Stimulated activated CD4-positive, alpha-beta T cell treated with anti-CD3 and anti-CD28 coated beads, TNF-alpha, amount 100 ng/mL, for 24 hours (primary cell): Measurements from ENCODE around the gene RIOK1.
"Not testable (repeated sequence)": the region's sequence is repeated elsewhere in the genome, so short reads cannot be mapped to it uniquely, and the experiment has no call there.

ENCODE experiments used
- DNase-seq, 3 experiments: peaks; one replicate each; pipeline ENCODE4 v3.0.0-alpha.2; 2020; ENCODE audit warnings: low read depth in 3 of 3

Gene RIOK1

DNA sequence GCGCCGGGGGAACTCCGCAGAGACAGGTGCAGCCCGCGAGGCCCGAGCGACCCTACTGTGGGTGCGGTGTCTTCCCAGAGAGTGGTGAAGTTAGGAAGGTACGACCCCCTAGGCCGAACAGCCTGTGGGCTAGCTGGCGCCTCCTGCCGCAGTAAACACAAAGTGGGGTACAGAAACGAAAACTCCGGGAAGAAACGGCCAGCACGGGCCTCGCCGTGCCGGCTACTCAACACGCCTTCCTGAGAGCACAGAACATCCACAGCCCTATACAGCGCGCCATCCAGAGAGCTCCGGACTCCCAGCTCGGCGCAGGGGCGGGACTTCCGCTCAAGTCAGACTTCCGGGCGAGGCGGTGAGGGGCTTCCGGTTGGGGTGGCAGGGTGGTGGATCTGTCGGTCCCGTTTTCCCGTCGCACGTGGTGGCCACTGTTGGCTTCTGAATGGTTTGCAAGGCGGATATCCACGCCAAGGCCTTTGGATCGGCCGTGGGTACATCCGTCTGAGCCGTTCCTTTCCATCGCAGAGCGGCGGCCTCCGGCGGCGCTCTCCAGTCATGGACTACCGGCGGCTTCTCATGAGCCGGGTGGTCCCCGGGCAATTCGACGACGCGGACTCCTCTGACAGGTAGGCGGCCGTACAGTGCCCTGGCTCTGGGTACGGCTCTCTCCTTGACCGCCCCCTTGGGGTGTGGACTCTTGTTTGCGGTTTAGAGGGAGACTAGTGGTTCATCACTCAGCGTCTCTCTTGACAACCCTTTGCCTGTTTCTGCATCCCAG, at the start of gene RIOK1, which contains the start of gene CAGE1:
Gene RIOK1 (plus strand): TSS at position 358 of the 775 bp plus-strand sequence. CDS start 195 bp downstream, at position 553.
Gene CAGE1 (minus strand): TSS at position 292 of the 775 bp plus-strand sequence. CDS start 2,569 bp downstream, outside the sequence.
- DNase-seq, result peak; percentile 91 to 95 (median 93)

DNA sequence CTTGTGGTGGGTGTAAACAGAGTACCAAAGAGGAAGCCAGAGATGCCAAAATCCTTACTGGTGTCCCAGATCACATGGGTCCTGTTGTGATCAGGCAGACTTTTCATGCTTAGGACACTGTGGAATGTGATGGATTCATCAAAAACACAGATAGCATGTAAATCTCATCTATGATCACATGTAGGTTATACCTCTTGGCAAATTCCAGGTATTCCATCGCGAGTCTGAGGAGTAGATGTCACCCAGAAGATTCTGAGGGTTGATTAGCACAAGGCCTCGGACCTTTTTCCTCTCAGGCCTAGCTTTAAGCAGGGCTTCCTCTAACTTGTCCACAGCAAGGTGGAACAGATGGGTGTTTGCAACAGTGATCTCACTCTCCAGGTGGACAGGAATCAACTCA, 48.3 kb upstream of the RIOK1 start:
- DNase-seq, result no peak

DNA sequence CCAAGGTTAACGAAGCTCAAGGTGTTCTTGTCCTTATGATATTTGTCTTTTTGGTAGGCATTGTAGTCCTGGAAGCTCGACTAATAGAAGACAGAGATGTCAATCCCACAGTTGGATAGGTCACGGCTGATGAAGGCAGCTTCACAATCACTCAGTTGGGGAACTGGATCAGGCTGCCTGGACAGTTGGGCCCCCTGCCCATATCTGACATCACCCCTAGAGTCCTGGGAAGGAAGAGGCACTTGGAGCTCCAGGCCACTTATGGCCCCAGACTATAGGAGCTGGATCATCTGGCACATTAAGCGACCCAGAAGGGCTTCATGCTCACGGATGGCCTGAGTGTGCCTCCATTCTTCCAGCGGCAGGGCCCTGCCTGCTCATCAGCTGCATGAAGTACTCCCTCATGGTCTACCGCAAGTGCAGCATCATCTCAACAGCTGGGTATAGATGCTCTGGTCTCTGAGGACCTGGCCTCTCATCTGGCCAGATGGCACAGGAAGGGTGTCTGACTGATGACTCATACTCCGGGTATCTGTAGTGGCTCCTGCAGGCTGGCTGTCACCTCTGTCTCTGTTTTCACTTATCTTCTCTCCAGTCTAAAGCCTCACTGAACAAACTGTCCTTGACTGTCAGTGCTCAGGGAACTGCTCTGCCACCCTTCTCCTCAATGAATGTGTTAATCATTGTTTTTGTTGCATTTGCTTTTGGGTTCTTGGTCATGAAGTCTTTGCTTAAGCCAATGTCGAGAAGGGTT, 47.4 kb upstream of the RIOK1 start:
- no peak for DNase-seq

GRCh38 chr6:7343546-7344475, 45.8 kb upstream of the RIOK1 start:
- DNase-seq, result no peak

DNA sequence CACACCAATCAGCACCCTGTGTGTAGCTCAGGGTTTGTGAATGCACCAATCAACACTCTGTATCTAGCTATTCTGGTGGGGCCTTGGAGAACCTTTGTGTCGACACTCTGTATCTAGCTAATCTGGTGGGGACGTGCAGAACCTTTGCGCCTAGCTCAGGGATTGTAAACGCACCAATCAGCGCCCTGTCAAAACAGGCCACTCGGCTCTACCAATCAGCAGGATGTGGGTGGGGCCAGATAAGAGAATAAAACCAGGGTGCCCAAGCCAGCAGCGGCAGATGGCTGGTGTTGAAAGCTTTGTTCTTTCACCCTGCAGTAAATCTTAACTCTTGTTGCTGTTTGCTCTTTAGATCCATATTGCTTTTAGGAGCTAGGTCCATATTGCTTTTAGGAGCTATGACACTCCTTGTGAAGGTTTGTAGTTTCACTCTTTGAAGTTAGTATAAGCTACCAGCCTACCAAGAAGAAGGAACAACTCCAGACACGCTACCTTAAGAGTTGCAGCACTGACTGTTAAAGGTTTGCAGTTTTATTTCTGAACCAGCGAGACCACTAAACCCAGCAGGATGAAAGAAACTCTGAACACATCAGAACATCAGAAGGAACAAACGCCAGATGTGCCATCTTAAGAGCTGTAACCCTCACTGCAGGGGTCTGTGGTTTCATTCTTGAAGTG, 44.7 kb upstream of the RIOK1 start:
- DNase-seq, result not testable (repeated sequence)

GRCh38 chr6:7347551-7347997, 42.0 kb upstream of the RIOK1 start:
- DNase-seq, result not testable (repeated sequence)

DNA sequence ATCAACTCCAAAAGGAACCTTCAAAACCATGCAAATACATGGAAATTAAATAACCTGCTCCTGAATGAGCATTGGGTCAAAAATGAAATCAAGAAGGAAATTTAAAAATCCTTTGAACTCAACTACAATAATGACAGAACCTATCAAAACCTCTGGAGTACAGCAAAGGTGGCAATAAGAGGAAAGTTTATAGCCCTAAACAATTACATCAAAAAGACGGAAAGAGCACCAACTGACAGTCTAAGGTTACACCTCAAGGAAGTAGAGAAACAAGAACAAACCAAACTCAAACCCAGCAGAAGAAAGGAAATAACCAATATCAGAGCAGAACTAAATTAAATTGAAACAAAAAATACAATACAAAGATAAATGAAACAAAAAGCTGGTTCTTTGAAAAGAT, 39.0 kb upstream of the RIOK1 start:
- DNase-seq, result not testable (repeated sequence)

- not testable (repeated sequence) for DNase-seq
Observed at GRCh38 chr6:7351916-7352315, 37.7 kb upstream of the RIOK1 start.

- DNase-seq, result no peak
Observed at GRCh38 chr6:7367408-7367807, 22.2 kb upstream of the RIOK1 start.

- DNase-seq, result no peak
Observed at GRCh38 chr6:7373739-7374138, 15.9 kb upstream of the RIOK1 start.

DNA sequence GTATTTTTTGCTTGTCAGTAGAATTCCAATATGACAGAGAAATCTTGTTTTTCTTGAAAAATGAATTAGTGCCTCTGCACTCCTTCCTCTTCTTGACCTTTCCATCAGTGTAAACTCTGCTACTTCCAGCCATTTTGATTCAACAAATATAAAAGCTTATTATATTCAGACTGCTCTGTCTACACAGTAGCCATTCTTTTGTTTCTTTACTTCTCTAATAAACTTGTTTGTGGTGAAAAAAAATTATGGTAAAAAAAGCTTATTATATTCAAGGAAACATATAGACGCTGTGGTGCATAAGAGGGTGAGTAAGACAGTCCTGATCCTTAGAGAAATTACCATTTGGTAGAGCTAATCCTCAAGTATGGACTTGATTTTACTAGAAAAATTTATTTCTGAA, 11.6 kb upstream of the RIOK1 start:
- DNase-seq, result no peak

GRCh38 chr6:7378740-7379139, 10.9 kb upstream of the RIOK1 start:
- DNase-seq, result no peak

- no peak for DNase-seq
Observed at GRCh38 chr6:7381092-7381491, 8.5 kb upstream of the RIOK1 start.

DNA sequence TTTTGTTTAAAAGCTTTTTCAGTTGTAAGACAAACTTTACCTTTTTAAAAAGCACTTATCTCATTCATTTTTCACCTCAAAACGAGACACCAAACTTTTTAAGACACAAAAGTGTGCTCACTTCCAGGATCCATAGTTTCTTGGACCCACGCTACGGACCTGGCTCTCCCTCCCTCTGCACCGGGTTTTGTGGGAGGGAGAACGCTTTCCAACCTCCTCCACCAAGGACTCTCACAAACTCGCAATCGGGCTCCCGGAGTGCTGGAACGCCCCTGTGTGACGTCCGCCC, 502 bp upstream of the RIOK1 start:
- DNase-seq, result no peak

DNA sequence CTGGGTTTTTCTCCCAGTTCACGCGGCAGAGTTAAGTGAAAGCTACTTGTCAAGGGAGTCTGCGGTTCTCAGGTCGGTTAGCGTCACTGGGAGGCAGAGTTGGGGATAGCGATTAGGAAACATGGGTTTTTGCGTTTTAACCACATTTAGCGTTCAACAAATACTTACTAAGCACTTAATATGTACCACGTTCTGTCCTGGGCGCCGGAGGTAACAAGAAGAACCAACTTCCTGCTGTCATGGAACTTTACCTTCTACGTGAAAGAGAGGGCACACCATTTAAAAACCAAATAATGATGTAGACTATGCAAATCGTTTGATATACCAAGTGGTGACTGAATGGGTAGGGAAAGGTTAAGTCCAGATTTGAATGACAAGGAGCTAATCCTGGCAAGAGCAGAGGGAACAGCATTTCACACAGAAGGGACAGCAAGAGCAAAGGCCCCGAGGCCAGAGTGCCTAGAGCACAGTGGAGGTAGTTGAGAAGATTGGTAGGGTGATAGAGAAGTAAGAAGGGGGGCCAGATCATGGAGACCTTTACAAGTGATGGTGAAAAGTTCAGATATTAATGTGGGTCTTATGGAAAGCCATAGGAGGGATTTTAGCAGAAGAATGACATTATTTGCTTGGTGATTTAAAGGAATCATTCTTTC, 744 bp downstream of the RIOK1 start:
- DNase-seq, result no peak

GRCh38 chr6:7391151-7391550, 1.5 kb downstream of the RIOK1 start:
- DNase-seq, result no peak

GRCh38 chr6:7392402-7392801, 2.8 kb downstream of the RIOK1 start:
- no peak for DNase-seq

- DNase-seq, result no peak
Observed at GRCh38 chr6:7401075-7401474, 11.5 kb downstream of the RIOK1 start.

DNA sequence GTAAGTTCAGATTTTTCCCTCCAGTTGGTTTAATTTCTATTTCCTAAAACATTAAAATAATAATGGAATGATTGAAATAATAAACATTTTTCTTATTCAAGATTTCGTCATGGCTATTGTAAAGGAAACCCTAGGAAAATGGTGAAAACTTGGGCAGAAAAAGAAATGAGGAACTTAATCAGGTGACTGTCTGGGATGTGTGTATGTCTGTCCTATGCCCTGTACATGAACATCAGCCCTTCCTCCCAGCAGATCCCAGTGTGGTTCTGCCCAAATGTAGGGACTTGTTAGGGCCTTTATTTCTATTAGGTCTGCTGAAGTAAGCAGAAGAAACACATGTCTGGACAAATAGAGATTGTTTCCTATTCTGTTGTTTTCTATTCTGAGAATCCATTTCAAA, 13.1 kb downstream of the RIOK1 start:
- DNase-seq, result no peak

- DNase-seq, result no peak
Observed at GRCh38 chr6:7404546-7404945, 14.9 kb downstream of the RIOK1 start.

- DNase-seq, result no peak
Observed at GRCh38 chr6:7406743-7407142, 17.1 kb downstream of the RIOK1 start.
